ENCODE measurements around the gene DNAH1.

Gene DNAH1

DNA sequence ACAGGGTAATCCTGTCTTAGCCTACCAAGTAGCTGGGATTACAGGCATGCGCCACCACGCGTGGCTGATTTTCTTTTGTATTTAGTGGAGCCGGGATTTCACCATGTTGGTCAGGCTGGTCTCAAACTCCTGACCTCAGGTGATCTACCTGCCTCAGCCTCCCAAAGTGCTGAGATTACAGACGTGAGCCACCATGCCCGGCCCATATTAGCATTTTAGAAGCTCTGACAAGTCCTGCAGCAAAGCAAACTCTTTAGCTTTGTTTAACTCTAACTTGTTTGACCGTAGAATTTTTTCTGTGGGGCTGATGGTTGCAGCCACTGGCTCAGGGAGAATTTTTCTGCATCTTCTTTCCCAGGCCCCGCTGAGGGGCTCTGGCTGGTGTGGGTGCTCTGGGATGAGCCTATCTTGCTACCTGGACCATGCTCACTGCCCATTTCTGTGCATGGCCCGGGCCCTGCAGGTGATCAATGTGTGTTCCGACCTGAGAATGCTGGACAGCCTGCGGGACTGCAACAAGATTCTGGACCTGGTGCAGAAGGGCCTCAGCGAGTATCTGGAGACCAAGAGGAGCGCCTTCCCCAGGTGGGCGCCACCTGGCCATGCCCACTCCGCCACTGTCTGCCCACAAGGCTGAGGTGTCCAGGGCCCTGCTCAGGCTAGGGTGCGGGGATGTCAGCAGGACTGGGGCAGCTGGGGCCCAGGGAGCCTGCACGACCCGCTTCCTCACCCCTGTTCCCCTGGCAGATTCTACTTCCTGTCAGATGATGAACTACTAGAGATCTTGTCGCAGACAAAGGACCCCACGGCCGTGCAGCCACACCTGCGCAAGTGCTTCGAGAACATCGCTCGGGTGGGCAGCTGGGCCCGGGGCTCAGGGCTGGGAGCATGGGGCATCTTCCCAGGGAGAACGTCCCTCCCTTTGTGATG is 41.3 kb downstream of the DNAH1 start:
- no peak for DNase-seq (ENCODE audit: low read depth in 3 of 3)

DNA sequence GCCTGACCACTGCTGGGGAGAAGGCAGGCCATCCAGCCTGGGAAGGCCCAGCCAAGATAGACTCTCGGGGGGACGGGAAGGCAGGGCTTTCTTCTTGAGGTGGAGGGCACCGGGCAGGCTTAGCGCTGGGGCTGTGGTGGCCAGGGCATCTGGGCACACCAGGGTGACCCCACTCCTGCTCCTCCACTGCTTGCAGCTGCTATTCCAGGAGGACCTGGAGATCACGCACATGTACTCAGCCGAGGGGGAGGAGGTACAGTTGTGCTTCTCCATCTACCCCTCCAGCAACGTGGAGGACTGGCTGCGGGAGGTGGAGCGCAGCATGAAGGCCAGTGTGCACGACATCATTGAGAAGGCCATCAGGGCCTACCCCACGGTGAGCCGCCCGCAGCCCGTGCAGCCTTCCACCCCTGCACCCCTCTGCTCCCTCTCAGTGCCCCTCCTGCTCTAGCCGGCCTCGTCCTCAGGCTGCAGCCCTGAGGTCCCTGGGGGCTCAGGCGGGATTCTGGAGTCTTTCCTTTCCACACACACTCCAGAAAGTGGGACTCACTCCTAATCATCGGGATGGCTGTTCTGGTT is 42.3 kb downstream of the DNAH1 start:
- DNase-seq (ENCODE audit: low read depth in 3 of 3): no peak

- no peak for DNase-seq (ENCODE audit: low read depth in 3 of 3)
Observed at GRCh38 chr3:52359116-52359855, 43.2 kb downstream of the DNAH1 start.

GRCh38 chr3:52361011-52361410 is 44.9 kb downstream of the DNAH1 start:
- no peak for DNase-seq (ENCODE audit: low read depth in 3 of 3)

GRCh38 chr3:52361454-52361853 is 45.3 kb downstream of the DNAH1 start:
- no peak for DNase-seq (ENCODE audit: low read depth in 3 of 3)

DNA sequence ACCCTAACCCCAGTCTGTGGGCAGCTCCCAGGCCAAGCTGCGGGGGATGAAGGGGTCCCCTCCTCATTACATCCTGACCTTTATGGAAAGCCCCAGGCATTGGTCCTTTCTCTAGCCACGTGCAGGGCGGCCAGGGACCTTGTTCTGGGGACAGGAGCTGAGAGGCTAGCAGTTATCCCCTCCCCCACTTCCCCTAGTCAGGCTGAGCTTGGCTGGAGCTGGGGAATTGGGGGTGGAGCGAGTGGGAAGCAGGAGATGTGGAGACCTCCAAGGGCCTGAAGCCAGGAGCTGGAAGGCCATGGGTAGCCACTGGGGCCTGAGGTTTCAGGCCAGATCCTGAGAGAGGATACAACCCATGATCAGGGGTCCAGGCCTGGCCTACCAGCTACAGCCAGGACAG is 45.8 kb downstream of the DNAH1 start:
- no peak for DNase-seq (ENCODE audit: low read depth in 3 of 3)

DNA sequence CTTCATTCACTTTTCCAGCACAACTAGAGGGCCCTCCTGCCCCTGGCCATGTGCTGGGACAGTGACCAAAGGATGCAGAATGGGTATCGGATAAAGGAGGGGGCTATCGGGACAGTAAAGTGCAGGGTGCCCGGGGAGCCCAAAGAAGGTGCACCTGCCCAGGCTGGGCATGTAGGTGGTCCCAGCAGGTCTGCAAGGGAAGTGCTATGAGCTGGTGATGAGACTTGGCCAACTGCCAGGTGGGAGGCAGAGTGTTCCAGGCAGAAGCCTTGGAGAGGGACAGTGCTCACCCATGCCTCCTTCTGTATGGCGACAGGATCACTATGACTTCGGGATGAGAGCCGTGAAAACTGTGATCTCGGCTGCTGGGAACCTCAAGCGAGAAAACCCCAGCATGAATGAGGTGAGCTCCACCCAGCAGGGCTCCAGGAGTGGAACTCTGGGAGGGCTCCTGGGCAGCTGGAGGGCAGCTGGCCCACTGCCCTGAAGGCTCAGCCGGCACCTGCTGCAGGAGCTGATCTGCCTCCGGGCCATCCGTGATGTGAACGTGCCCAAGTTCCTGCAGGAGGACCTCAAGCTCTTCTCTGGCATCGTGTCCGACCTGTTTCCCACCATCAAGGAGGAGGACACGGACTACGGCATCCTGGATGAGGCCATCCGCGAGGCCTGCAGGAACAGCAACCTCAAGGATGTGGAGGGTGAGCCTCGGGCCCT is 48.4 kb downstream of the DNAH1 start:
- no peak for DNase-seq (ENCODE audit: low read depth in 3 of 3)

DNA sequence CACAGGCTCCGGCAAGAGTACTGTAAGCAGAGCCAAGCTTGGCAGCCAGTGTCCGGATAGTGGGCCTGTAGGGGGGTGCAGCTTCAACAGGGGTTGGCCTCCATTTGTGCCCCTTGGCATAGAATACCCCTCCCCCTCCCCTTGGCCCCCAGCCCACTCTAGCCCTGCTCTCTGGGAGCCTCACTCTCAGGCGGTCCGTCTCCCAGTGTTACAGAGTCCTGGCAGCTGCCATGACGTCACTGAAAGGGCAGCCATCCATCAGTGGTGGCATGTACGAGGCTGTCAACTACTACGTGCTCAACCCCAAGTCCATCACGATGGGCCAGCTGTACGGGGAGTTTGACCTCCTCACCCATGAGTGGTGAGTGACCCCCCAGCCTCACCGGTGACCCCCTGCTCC is 50.4 kb downstream of the DNAH1 start:
- DNase-seq (ENCODE audit: low read depth in 3 of 3): no peak

GRCh38 chr3:52367891-52368880 is 52.1 kb downstream of the DNAH1 start:
- no peak for DNase-seq (ENCODE audit: low read depth in 3 of 3)

DNA sequence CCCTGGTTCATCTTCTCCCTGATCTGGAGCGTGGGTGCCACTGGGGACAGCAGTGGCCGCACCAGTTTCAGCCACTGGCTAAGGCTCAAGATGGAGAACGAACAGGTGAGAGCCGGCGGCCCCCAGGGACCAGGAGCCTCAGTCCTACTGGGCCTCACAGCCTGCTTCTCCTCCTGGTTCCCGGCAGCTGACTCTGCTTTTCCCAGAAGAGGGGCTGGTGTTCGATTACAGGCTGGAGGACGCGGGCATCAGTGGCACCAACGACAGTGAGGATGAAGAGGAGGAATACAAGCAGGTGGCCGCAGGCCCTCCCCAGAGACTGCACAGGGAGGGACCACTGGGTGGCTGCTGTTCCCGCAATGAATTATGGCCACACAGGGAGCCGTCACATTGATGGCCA is 54.4 kb downstream of the DNAH1 start:
- DNase-seq (ENCODE audit: low read depth in 3 of 3): no peak

GRCh38 chr3:52372822-52373504 is 56.8 kb downstream of the DNAH1 start:
- peak in 1 of 3 experiments; percentile 15 for DNase-seq (ENCODE audit: low read depth in 3 of 3)

GRCh38 chr3:52373676-52374075 is 57.6 kb downstream of the DNAH1 start:
- no peak for DNase-seq (ENCODE audit: low read depth in 3 of 3)

GRCh38 chr3:52374173-52374572 is 58.1 kb downstream of the DNAH1 start:
- no peak for DNase-seq (ENCODE audit: low read depth in 3 of 3)

DNA sequence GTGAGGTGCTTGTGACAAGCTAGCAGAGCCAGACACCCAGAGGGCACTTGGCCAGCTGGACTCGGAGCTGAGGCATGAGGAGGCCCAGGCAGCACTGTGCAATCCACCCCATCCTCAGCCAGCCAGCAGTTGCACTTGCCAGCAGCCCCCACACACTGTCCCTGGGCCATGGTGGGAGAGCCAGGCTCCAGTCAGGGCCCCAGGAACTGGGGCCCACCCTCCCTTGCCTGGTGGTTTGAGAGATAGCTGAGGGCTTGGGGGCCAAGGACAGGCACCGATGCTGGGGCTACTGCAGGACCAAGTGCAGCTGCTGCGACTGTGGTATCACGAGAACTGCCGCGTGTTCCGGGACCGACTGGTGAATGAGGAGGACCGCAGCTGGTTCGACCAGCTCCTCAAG is 63.5 kb downstream of the DNAH1 start:
- DNase-seq (ENCODE audit: low read depth in 3 of 3): no peak

DNA sequence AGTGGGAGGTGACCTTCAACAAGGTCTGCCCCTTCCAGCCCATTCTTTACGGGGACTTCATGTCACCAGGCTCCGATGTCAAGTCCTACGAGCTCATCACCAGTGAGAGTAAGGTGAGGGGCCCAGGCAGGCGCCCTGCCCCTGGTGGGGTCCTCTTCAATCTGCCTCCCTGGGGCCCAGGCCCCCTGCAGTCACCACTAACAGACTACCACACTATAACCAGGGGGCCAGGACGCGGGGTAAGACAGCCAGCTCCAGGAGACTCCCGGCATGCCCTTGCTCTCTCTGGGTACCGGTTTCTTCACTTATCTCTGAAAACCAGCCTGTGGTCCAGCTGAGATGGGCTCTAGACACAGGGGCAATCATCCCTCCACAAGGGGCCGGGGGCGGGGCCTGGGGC is 63.9 kb downstream of the DNAH1 start:
- DNase-seq (ENCODE audit: low read depth in 3 of 3): no peak

- DNase-seq (ENCODE audit: low read depth in 3 of 3): no peak
Observed at GRCh38 chr3:52381623-52382022, 65.5 kb downstream of the DNAH1 start.

DNA sequence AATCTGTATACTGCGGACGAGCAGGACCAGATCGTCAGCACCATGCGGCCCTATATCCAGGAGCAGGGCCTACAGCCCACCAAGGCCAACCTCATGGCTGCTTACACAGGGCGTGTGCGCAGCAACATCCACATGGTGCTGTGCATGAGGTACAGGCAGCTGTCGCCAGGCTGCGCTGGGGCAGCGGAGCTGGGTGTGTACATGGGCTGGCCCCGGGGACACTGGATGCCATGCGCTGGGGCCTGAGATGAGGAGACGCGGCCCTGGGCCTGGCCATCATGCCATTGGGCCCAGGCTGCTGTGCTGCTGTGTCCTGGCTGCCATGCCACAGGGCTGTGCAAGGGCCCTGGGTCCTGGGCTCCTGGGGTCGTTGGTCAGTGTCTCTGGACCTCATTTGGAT is 67.3 kb downstream of the DNAH1 start:
- DNase-seq (ENCODE audit: low read depth in 3 of 3): no peak

GRCh38 chr3:52384019-52384761 is 68.1 kb downstream of the DNAH1 start:
- DNase-seq (ENCODE audit: low read depth in 3 of 3): no peak

GRCh38 chr3:52385157-52385556 is 69.0 kb downstream of the DNAH1 start:
- no peak for DNase-seq (ENCODE audit: low read depth in 3 of 3)

All from stimulated activated CD4-positive, alpha-beta T cell treated with anti-CD3 and anti-CD28 coated beads, TNF-alpha, amount 100 ng/mL, for 4 hours (primary cell).